Measurements from ENCODE around the gene TMEM53. TPM values are rescaled to one million over a fixed set of nuclear protein-coding genes. Genes with fewer than 3 reads are reported as not detected.
"Not testable (repeated sequence)": the region's sequence is repeated elsewhere in the genome, so short reads cannot be mapped to it uniquely, and the experiment has no call there.

TMEM53 gene
- total and polyA plus RNA-seq, 8 donors, result 2.4 to 22.8 (median 7.0) TPM

DNA sequence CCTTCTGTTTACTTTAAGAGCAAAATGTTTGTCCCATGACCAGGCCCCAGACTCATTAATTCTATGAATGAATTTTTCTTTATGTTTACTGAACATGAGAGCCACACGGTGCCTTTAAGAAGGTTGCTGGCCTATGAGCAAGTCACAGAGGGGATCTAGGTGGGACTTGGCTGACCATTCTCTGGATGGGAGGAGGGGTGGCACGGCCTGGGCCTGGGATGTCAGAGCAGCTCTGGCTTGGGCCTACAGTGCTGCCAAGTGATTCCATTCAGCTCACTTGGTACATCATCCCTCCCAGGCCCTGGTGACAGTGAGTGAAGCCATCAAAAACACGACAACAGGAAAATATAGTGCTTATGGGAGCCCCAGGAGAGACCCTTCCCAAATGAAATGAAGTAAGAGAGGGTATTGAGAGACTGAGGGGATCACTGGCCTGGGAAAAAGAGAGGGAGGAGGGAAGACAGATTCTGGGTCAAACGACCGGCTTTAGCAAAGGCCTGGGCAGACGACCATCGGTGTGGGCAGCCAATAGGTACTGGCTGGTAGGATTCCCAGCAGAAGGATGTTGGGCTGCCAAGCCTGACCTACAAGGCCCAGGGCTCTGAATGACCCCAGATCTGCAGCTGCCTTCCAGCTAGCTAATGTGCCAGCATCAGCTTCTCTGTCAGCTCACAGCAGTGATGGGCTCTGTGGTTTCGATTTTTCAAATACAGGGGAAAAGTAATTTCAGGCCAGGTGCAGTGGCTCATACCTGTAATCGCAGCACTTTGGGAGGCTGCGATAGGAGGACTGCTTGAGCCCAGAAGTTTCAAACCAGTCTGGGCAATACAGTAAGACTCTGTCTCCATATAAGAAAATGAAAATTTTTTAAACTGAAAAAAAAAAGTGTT lies 3.3 kb downstream of the TMEM53 start:
- intact Hi-C loops (cut with DNase I; ENCODE audit: low total_unique reads), result no loop called here
- TF ChIP-seq POLR2AphosphoS5 (IDR thresholded peaks at IDR 0.05), result no peak
- TF ChIP-seq, protein P1, sequence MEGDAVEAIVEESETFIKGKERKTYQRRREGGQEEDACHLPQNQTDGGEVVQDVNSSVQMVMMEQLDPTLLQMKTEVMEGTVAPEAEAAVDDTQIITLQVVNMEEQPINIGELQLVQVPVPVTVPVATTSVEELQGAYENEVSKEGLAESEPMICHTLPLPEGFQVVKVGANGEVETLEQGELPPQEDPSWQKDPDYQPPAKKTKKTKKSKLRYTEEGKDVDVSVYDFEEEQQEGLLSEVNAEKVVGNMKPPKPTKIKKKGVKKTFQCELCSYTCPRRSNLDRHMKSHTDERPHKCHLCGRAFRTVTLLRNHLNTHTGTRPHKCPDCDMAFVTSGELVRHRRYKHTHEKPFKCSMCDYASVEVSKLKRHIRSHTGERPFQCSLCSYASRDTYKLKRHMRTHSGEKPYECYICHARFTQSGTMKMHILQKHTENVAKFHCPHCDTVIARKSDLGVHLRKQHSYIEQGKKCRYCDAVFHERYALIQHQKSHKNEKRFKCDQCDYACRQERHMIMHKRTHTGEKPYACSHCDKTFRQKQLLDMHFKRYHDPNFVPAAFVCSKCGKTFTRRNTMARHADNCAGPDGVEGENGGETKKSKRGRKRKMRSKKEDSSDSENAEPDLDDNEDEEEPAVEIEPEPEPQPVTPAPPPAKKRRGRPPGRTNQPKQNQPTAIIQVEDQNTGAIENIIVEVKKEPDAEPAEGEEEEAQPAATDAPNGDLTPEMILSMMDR (IDR thresholded peaks at IDR 0.05), result no peak
- no peak for TF ChIP-seq POLR2A (IDR thresholded peaks at IDR 0.05)
- TF ChIP-seq EP300 (IDR thresholded peaks at IDR 0.05), result no peak
- 87 to 91% (median 89%) methylated on average over 10 of the region's 10 CpGs for WGBS, 5 donors
- Histone ChIP-seq H3K9me3 (no peaks in the 10 kb centered on the region), H3K4me1 (peaks cover 19 to 35% (median 31%) of the 10 kb centered on the region in 4 donors), H3K4me3 (no peak overlapping the region), H3K27me3 (no peaks in the 10 kb centered on the region), H3K27ac (no peak overlapping the region), H3K36me3 (peaks cover 0 to 6% (median 0%) of the 10 kb centered on the region in 4 donors)
- DNase-seq, result no peak

DNA sequence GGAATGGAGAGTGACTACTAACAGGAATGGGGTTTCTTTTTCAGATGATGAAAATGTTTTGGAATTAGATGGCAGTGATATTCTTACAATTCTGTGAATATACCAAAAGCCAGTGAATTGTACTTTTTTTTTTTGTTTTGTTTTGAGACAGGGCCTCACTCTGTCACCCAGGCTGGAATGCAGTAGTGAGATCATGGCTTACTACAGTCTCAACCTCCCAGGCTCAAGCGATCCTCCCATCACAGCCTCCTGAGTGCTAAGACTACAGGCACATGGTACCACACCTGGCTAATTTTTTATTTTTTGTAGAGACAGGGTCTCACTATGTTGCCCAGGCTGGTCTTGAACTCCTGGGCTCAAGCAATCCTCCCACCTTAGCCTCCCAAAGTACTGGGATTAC lies 7.6 kb downstream of the TMEM53 start:
- intact Hi-C loops (cut with DNase I; ENCODE audit: low total_unique reads), result not testable (repeated sequence)
- WGBS, 5 donors, result 92 to 100% (median 100%) methylated on average over 1 of the region's 1 CpG

DNA sequence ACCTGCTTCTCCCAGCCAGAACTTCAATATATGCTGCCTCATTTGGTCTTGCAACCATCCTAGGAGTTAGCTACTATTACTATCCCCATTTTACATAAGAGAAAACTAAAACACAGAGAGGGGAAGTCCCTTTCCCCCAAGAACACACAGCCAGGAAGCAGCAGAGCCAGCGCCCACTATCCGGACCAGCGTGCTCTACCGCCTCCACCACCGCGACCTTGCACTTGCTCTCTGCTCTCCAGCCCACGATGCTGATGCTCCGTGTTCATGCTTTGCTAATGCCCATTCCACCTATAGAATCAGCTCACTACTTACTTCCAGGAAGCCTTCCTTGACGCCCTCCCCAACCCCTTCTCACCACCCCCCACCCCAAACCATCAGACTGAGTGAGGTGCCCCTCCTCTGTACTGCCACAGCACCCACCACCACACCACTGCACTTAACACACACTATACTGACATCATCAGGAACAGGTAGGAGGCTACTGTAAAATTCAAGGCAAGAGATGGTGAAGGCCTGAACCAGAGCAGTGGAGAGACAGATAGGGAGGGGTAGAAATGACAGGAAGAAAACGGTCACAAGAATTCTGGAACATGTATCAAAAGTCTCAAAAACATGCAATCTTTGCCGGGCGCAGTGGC lies 9.4 kb downstream of the TMEM53 start:
- no peak for TF ChIP-seq POLR2A (IDR thresholded peaks at IDR 0.05)
- no peak for TF ChIP-seq POLR2AphosphoS5 (IDR thresholded peaks at IDR 0.05)
- no peak for TF ChIP-seq EP300 (IDR thresholded peaks at IDR 0.05)
- TF ChIP-seq, protein P1 (IDR thresholded peaks at IDR 0.05), result no peak
- H3K27ac ChIP-seq, result no peak overlapping the region
- H3K4me1 ChIP-seq, result peaks cover 4 to 21% (median 9%) of the 10 kb centered on the region in 4 donors
- H3K4me3 ChIP-seq, result no peak overlapping the region
- DNase-seq, result no peak
- no peaks in the 10 kb centered on the region for H3K9me3 ChIP-seq
- intact Hi-C loops (cut with DNase I; ENCODE audit: low total_unique reads), result no loop called here
- no peaks in the 10 kb centered on the region for H3K27me3 ChIP-seq
- H3K36me3 ChIP-seq, result peaks cover 0 to 6% (median 0%) of the 10 kb centered on the region in 4 donors
- WGBS, 5 donors, result 72 to 93% (median 90%) methylated on average over 12 of the region's 12 CpGs

More for the DNA sequence above, 7.6 kb downstream of the TMEM53 start:
- not testable (repeated sequence) for H3K27ac ChIP-seq, H3K27me3 ChIP-seq, DNase-seq, H3K4me3 ChIP-seq, H3K9me3 ChIP-seq, H3K4me1 ChIP-seq, H3K36me3 ChIP-seq

DNA sequence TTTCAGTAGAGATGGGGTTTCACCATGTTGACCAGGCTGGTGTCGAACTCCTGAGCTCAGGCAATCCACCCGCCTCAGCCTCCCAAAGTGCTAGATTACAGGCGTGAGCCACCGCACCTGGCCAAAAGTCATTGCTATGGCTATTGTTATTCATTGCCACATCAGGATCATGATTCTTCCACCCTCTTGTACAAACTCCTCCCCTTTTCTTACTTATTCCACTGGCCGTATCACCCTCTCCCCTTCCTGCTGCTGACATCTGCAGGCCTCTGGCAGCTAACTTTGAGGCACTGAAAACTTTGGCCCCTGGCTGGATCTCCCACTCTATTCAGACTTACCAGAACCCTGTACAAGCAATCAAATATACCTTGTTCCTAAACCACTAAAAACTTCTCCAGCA lies 10.9 kb downstream of the TMEM53 start:
- Histone ChIP-seq H3K27ac (no peak overlapping the region), H3K4me3 (no peak overlapping the region), H3K9me3 (no peaks in the 10 kb centered on the region), H3K4me1 (peaks cover 4 to 28% (median 11%) of the 10 kb centered on the region in 4 donors), H3K27me3 (no peaks in the 10 kb centered on the region), H3K36me3 (peaks cover 0 to 8% (median 3%) of the 10 kb centered on the region in 4 donors)
- no peak for DNase-seq
- TF ChIP-seq POLR2A (IDR thresholded peaks at IDR 0.05), result no peak
- no peak for TF ChIP-seq EP300 (IDR thresholded peaks at IDR 0.05)
- TF ChIP-seq, protein P1 (IDR thresholded peaks at IDR 0.05), result no peak
- TF ChIP-seq POLR2AphosphoS5 (IDR thresholded peaks at IDR 0.05), result no peak
- intact Hi-C loops (cut with DNase I; ENCODE audit: low total_unique reads), result no loop called here
- WGBS, 5 donors, result 92 to 98% (median 96%) methylated on average over 5 of the region's 5 CpGs

Measured in stomach (tissue), 9 donors.